Measurements from ENCODE around the gene NDST1. TPM values are rescaled to one million over a fixed set of nuclear protein-coding genes. Genes with fewer than 3 reads are reported as not detected.

The NDST1 gene
- total RNA-seq, 4 donors from 2014 or later = 58.3 to 146 (median 72.1) TPM

- Histone ChIP-seq H3K36me3 (no peaks in the 10 kb centered on the region), H3K4me1 (peaks cover 0 to 5% (median 0%) of the 10 kb centered on the region in 3 donors), H3K27ac (no peak overlapping the region), H3K27me3 (no peaks in the 10 kb centered on the region), H3K9me3 (no peaks in the 10 kb centered on the region), H3K4me3 (no peak overlapping the region)
- WGBS, 2 donors (ENCODE audit: low coverage in 1 of 2) = 94% methylated on average over 1 of the region's 1 CpG; no CpG with 5 or more reads in 1 of the 2 donors
- no peak for ATAC-seq
- TF ChIP-seq POLR2AphosphoS5 (IDR thresholded peaks at IDR 0.05) (no peak), CTCF (IDR thresholded peaks at IDR 0.05) (no peak), EP300 (IDR thresholded peaks at IDR 0.05) (no peak), POLR2A (IDR thresholded peaks at IDR 0.05) (no peak)
Measured at GRCh38 chr5:150565868-150566267, 57.9 kb downstream of the NDST1 start.

GRCh38 chr5:150567031-150567717 lies 59.2 kb downstream of the NDST1 start:
- Histone ChIP-seq H3K27ac (no peak overlapping the region), H3K27me3 (no peaks in the 10 kb centered on the region), H3K9me3 (no peaks in the 10 kb centered on the region), H3K4me3 (no peak overlapping the region), H3K4me1 (no peaks in the 10 kb centered on the region), H3K36me3 (no peaks in the 10 kb centered on the region)
- TF ChIP-seq EP300 (IDR thresholded peaks at IDR 0.05) = no peak
- TF ChIP-seq POLR2AphosphoS5 (IDR thresholded peaks at IDR 0.05) = no peak
- TF ChIP-seq POLR2A (IDR thresholded peaks at IDR 0.05) = no peak
- no peak for TF ChIP-seq CTCF (IDR thresholded peaks at IDR 0.05)
- peak; percentile 82 for ATAC-seq
- 53 to 60% methylated on average over 1 to 3 of the region's 3 CpGs for WGBS, 2 donors (ENCODE audit: low coverage in 1 of 2)

GRCh38 chr5:150568663-150569062 lies 60.7 kb downstream of the NDST1 start:
- no peak for ATAC-seq
- TF ChIP-seq EP300 (IDR thresholded peaks at IDR 0.05) (no peak), POLR2A (IDR thresholded peaks at IDR 0.05) (no peak), CTCF (IDR thresholded peaks at IDR 0.05) (no peak), POLR2AphosphoS5 (IDR thresholded peaks at IDR 0.05) (no peak)
- Histone ChIP-seq H3K36me3 (no peaks in the 10 kb centered on the region), H3K4me1 (no peaks in the 10 kb centered on the region), H3K27ac (no peak overlapping the region), H3K27me3 (no peaks in the 10 kb centered on the region), H3K4me3 (no peak overlapping the region), H3K9me3 (no peaks in the 10 kb centered on the region)

- no peak overlapping the region for H3K27ac ChIP-seq
- TF ChIP-seq POLR2A (IDR thresholded peaks at IDR 0.05) (no peak), POLR2AphosphoS5 (IDR thresholded peaks at IDR 0.05) (no peak), CTCF (IDR thresholded peaks at IDR 0.05) (no peak), EP300 (IDR thresholded peaks at IDR 0.05) (no peak)
- H3K4me1 ChIP-seq = no peaks in the 10 kb centered on the region
- WGBS, 2 donors (ENCODE audit: low coverage in 1 of 2) = 100% methylated on average over 1 of the region's 7 CpGs; no CpG with 5 or more reads in 1 of the 2 donors
- H3K4me3 ChIP-seq = no peak overlapping the region
- H3K36me3 ChIP-seq = no peaks in the 10 kb centered on the region
- no peak for ATAC-seq
- no peaks in the 10 kb centered on the region for H3K27me3 ChIP-seq
- no peaks in the 10 kb centered on the region for H3K9me3 ChIP-seq
Measured at GRCh38 chr5:150570333-150570732, 62.4 kb downstream of the NDST1 start.

- Histone ChIP-seq H3K4me3 (no peak overlapping the region), H3K9me3 (no peaks in the 10 kb centered on the region), H3K36me3 (no peaks in the 10 kb centered on the region), H3K4me1 (no peaks in the 10 kb centered on the region), H3K27ac (no peak overlapping the region), H3K27me3 (no peaks in the 10 kb centered on the region)
- no peak for TF ChIP-seq EP300 (IDR thresholded peaks at IDR 0.05)
- no peak for ATAC-seq
Measured at GRCh38 chr5:150571836-150572235, 63.9 kb downstream of the NDST1 start.
